ENCODE measurements around the gene PCDH1. TPM values are rescaled to one million over a fixed set of nuclear protein-coding genes. Genes with fewer than 3 reads are reported as not detected.
A peak's percentile ranks its signal among the peaks of the same experiment; 100 is the strongest.
"Not testable (repeated sequence)": the region's sequence is repeated elsewhere in the genome, so short reads cannot be mapped to it uniquely, and the experiment has no call there.

Gene PCDH1
- polyA plus RNA-seq (2011; rRNA removed) (0.11 and 0.12 TPM in 2 replicates), polyA minus RNA-seq (2011; rRNA and poly(A)+ RNA removed) (0.30 and 0.46 TPM in 2 replicates)

GRCh38 chr5:141878186-141878710 lies at the start of gene PCDH1:
Gene PCDH1 (minus strand): TSS chr5:141878410. CDS start chr5:141878262, 148 bp downstream.
- Histone ChIP-seq H3K4me3 (ENCODE audit: low read depth, low read length) (peak within 1 kb of the TSS; percentile 48), H3K27me3 (ENCODE audit: control insufficient read depth, insufficient read depth, low read length) (peaks cover 74% of the 10 kb centered on the region), H3K27ac (ENCODE audit: low read depth, low read length) (no peak within 1 kb of the TSS), H3K9me3 (ENCODE audit: control insufficient read depth, insufficient read depth, low read length) (no peaks in the 10 kb centered on the region; the same call in 1 of the 2 replicates)
- POLR2A ChIA-PET = interaction anchor here (0.6 kb wide), 1 partner anchor 190 kb away, joined by 3 read pairs; no protein-coding TSS in a partner anchor
- DNase-seq (ENCODE audit: low read depth, low spot score) = no peak
- CTCF ChIA-PET = interaction anchor here (0.5 to 8.6 kb wide), 29 partner anchors 13 to 286 kb away, joined by 3 to 169 read pairs (median 5); no protein-coding TSS in a partner anchor
- TF ChIP-seq, protein P1, sequence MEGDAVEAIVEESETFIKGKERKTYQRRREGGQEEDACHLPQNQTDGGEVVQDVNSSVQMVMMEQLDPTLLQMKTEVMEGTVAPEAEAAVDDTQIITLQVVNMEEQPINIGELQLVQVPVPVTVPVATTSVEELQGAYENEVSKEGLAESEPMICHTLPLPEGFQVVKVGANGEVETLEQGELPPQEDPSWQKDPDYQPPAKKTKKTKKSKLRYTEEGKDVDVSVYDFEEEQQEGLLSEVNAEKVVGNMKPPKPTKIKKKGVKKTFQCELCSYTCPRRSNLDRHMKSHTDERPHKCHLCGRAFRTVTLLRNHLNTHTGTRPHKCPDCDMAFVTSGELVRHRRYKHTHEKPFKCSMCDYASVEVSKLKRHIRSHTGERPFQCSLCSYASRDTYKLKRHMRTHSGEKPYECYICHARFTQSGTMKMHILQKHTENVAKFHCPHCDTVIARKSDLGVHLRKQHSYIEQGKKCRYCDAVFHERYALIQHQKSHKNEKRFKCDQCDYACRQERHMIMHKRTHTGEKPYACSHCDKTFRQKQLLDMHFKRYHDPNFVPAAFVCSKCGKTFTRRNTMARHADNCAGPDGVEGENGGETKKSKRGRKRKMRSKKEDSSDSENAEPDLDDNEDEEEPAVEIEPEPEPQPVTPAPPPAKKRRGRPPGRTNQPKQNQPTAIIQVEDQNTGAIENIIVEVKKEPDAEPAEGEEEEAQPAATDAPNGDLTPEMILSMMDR (IDR thresholded peaks at IDR 0.05; ENCODE audit: low read depth, low read length) = no peak

DNA sequence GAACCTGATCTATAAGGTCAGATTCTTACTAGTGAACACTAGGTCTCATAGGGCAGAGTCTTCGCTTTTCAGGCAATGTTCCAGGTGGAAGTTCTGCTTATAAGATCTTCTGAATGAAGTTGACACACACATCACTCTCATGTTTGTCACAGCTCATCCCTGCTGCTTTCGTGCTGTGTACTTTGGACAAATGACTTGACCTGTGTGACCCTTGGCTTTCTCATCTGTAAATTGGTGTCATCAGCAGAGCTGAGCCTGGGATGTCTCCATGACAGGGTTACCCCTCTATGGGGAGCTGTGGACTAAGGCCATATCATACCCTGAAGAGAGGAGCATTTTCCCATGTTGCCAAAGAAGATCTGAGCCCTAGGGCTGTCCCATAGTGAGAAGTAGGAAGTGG lies 48.2 kb upstream of the PCDH1 start:
- Histone ChIP-seq H3K4me3 (ENCODE audit: low read depth, low read length) (no peak overlapping the region), H3K27me3 (ENCODE audit: control insufficient read depth, insufficient read depth, low read length) (no peaks in the 10 kb centered on the region), H3K27ac (ENCODE audit: low read depth, low read length) (no peak overlapping the region), H3K9me3 (ENCODE audit: control insufficient read depth, insufficient read depth, low read length) (no peaks in the 10 kb centered on the region; the same call in 1 of the 2 replicates)
- DNase-seq (ENCODE audit: low read depth, low spot score) = no peak
- ChIA-PET POLR2A (no interaction called here), CTCF (interaction anchor here (1.1 kb wide), 1 partner anchor 34 kb away, joined by 3 read pairs; no protein-coding TSS in a partner anchor)
- TF ChIP-seq, protein P1 (IDR thresholded peaks at IDR 0.05; ENCODE audit: low read depth, low read length) = no peak

GRCh38 chr5:141923448-141924313 lies 45.5 kb upstream of the PCDH1 start, which contains the start of gene DELE1:
Gene DELE1 (plus strand): TSS chr5:141923871. CDS start chr5:141923942, 71 bp downstream.
- DNase-seq (ENCODE audit: low read depth, low spot score) = peak; percentile 68
- ChIA-PET CTCF (interaction anchor here (0.6 to 2.6 kb wide), 5 partner anchors 21 to 231 kb away, joined by 3 to 19 read pairs (median 9); partner anchors contain the start of gene RNF14), POLR2A (interaction anchor here (0.6 to 1.6 kb wide), 14 partner anchors 12 to 242 kb away, joined by 3 to 9 read pairs (median 4); partner anchors contain the start of genes ARAP3, PCDH12 and RNF14)
- Histone ChIP-seq H3K4me3 (ENCODE audit: low read depth, low read length) (peak within 1 kb of the TSS; percentile 87), H3K27me3 (ENCODE audit: control insufficient read depth, insufficient read depth, low read length) (no peaks in the 10 kb centered on the region), H3K9me3 (ENCODE audit: control insufficient read depth, insufficient read depth, low read length) (no peaks in the 10 kb centered on the region; the same call in 1 of the 2 replicates), H3K27ac (ENCODE audit: low read depth, low read length) (peak within 1 kb of the TSS; percentile 99)
- TF ChIP-seq, protein P1 (IDR thresholded peaks at IDR 0.05; ENCODE audit: low read depth, low read length) = no peak

GRCh38 chr5:141922827-141923447 lies 44.7 kb upstream of the PCDH1 start:
- ChIA-PET CTCF (interaction anchor here (0.6 to 2.6 kb wide), 5 partner anchors 36 to 231 kb away, joined by 3 to 19 read pairs (median 9); partner anchors contain the start of gene RNF14), POLR2A (interaction anchor here (0.5 to 1.6 kb wide), 12 partner anchors 13 to 241 kb away, joined by 3 to 9 read pairs (median 4); partner anchors contain the start of genes ARAP3, PCDH12 and RNF14)
- not testable (repeated sequence) for H3K27me3 ChIP-seq (ENCODE audit: control insufficient read depth, insufficient read depth, low read length); H3K9me3 ChIP-seq (ENCODE audit: control insufficient read depth, insufficient read depth, low read length); DNase-seq (ENCODE audit: low read depth, low spot score)
- peak overlapping the region; percentile 87 for H3K4me3 ChIP-seq (ENCODE audit: low read depth, low read length)
- peak overlapping the region; percentile 99 for H3K27ac ChIP-seq (ENCODE audit: low read depth, low read length)

DNA sequence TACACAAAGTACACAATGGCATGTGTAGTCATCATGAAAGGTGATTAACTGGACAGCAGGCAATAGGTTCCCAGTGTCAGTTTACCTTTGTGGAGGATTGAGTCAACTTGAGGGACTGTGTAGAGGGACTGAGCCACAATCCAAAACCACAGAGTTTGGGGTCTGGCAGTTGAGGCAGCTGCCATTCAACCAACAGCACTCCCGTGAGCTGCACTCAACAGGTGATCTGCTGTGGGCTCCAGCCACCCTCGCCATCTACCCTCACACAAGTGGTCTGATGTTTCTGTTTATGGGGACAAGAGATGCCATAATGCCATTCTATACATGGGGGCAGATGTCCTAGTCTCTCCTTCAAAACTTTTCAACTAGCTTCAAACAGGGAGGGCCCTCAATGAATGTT lies 42.6 kb upstream of the PCDH1 start:
- no peak for DNase-seq (ENCODE audit: low read depth, low spot score)
- no peak overlapping the region for H3K4me3 ChIP-seq (ENCODE audit: low read depth, low read length)
- no peaks in the 10 kb centered on the region; the same call in 1 of the 2 replicates for H3K9me3 ChIP-seq (ENCODE audit: control insufficient read depth, insufficient read depth, low read length)
- H3K27ac ChIP-seq (ENCODE audit: low read depth, low read length) = no peak overlapping the region
- TF ChIP-seq, protein P1 (IDR thresholded peaks at IDR 0.05; ENCODE audit: low read depth, low read length) = no peak
- H3K27me3 ChIP-seq (ENCODE audit: control insufficient read depth, insufficient read depth, low read length) = peaks cover 13% of the 10 kb centered on the region
- ChIA-PET POLR2A (no interaction called here), CTCF (no interaction called here)

All from AG04450 (cell line).